GM19099 (cell line): ENCODE results near the gene TENM3.

Source experiments
- POLR2A ChIP-seq: IDR thresholded peaks from 3 replicates; pipeline ENCODE4 v1.6.1; 2011; ENCODE audit warnings: low read depth; ENCODE audit not compliant: insufficient read length; ENCODE audit errors: extremely low read depth

TENM3 gene

DNA sequence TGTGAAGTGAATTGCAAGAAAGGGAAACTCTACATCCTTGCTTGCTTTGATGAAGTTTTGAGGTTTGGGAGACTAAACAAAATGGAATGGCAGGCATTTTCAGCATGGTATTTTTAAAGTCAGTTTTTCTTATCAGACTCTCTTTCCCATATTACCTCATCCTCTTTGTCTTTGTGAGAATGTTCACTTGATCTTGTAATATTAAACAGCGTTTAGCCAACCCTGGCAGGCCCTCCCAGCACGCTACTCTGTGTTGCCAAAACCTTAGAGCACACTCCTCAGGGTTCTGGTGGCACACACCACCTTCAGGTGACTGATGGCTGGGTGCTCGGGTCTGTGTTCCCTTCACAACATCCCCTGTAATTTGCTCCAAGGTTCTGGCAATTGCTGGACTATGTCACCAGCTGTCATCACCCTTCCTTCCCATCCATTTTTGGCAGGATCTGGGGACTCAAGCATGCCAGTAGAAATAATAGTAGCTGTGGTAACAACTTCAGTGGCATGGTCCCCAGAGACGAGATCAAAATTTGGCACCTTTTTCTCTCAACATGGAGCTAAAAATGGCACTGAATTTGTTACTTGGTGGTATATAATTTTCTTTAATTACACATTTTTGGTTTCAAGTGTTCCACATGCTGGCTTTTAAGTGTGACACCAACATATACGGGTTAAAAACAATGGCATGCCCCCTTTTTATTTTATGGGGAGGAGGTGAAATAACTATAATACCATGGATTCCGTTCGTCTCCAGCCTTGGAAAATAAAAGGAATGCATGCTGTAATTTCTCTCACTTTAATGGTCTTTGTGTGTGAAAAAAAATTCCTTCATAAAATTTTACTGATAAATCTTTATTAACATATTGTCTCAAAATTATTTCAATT lies 400.8 kb downstream of the TENM3 start:
- no peak for TF ChIP-seq POLR2A

DNA sequence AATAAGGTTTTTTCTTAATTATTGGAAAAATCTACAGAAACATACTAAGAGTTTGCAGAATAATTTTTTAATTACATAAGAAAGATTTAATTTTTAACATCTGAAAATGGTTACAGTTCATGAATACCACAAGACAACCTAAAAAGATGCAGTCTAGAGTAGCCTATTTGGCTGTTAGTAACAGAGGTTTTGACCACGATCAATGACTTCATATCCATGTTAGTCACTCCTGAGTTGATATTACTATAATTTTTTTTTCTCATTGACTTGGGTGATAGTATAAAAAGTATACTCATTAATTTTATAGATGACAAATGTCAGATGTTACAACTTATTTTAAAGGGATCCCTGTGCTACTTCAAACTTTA lies 401.5 kb downstream of the TENM3 start:
- no peak for TF ChIP-seq POLR2A

DNA sequence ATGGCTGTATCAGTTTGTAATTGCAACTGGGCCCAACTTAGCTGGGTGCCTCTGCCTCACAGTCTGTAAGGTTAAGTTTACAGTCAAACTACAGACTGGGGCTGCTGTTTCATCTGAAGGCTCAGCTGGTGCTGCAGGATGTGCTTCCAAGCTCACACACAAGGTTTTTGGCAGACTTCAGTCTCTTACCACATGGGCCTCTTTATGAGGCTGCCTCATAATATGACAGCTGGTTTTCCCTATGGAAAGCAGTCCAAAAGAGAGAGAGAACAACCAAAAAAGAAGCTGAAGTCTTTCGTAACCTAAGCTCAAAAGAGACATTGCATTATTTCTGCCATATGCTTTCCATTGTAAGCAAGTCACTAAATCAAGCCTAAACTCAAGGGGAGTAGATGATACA lies 402.3 kb downstream of the TENM3 start:
- TF ChIP-seq POLR2A, result no peak

DNA sequence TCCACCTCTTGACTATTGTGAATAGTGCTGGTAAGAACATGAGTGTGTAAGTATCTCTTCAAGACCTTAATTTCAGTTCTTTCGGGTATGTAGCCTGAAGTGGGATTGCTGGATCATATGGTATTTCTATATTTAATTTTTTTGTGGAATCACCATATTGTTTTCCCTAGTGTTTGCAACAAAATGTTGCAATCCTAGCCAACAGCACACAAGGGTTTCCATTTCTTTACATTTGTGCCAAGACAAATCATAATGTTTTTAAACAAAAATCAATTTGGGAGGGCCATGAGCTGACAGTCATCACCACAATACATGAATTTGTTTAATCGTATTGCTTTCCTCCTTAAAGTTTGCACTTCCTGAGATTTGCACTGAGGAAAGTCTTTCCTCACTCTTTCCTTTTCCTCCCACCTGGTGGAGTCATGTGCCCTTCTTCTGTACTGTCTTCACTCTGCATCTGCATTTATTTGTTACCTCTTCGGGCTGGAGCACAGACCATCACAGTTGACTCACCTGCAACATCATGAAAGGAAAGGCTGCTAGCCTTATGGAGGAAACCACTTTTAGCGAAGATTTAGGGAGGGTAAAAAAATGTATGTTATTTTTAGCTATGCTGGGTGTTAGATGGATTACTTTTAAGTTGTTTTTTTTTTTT lies 404.6 kb downstream of the TENM3 start:
- TF ChIP-seq POLR2A, result no peak

DNA sequence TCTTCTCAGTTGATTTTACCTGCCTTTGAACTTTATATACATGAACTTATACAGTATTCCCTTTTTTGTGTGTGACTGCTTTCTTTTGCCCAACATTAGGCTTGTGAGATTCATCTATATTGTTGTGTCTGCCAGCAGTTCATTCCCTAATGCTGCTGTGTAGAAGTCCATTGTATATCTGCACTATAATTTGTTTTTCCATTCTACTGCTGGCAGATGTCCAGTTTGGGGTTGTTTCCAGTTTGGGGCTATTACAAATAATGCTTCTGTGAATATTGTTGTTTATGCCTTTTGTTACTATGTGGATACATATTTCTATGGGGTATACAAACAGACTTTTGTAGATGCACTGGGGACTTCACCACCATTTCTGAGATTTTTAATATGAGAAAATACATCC lies 405.6 kb downstream of the TENM3 start:
- no peak for TF ChIP-seq POLR2A

DNA sequence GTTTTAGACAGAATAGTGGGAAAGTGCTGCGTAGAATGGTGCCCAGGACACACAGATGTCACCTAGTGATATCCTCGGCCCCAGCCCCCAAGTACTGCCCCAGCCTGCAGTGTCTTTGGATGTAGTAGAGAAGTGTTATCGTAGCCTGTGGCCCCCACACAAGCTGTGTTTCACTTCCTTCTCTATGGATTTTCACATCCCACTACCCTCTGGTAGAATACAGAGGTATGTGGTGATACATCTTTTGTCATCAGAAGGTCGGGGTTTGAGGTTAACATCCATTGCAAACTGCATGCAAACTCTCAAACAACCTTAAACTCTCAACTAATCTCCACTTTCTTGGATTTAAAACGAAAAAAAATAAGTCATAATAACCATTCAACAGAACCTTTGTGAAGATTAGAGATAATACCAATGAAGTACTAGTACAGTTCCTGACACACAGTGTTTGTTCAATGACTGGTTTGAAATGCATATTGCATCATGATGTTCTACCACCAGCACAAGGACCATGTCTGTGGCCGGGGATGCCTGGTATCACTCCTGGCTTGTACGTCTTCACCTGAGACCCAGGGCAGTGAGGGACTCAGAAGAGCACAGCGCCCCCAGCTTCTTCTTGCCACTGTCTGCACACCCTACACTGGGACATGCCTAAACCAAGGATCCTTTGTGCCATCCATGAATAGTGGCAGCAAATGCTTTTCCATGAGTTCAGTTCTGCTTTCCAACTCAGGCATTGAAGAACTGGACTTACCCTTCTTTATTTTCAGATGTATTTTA lies 406.7 kb downstream of the TENM3 start:
- TF ChIP-seq POLR2A, result no peak

DNA sequence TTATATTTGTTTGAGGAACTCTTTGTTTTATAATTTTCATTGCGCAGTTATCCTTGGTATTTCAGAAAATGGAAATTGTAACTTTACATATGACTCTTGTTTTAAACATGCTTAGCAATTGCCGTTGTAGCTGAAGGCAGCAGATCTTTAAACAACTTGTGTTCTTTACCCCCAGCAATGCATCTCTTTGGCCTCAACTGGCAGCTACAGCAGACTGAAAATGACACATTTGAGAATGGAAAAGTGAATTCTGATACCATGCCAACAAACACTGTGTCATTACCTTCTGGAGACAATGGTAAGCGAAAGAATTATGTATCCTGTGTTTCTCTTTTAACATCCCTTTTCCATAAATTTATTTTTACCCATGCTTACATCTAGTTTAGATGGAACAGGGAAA lies 410.4 kb downstream of the TENM3 start:
- TF ChIP-seq POLR2A, result no peak

DNA sequence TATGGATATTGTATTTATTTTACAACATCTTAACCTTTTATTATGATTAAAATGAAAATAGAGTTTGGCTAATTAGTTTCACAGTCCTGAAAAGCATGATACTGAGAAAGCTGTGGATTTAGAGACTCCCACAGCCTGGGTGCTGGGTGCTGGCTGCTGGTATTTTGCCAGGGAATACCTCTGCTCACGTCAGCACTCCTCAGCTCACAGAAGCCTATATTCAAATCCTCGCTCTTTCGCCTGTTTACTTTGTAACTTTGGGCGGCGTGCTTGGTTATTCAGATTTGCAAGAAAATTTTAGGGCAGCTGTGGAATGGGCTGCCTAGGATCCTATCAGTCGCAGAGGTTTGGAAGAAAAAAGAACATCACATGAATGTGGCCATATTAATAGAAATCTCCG lies 412.1 kb downstream of the TENM3 start:
- no peak for TF ChIP-seq POLR2A

DNA sequence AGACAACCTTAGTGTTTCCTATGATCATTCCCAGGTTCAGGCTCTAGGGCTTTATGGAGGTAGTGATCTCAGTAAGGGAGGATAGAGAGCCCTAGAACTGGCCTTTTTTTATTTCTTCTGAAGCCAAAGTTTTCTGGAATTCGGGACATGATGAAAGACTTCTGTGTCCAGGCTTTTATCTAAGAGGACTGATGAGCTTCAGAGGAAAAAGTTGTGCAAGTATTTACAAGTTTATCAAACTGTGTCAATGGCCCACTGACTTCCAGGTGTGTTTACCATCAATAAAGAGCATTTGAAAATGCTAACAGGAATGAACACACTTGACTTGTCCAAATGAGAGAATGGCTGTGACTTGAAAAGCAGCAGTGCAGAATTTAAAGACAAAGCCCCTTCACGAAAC lies 419.3 kb downstream of the TENM3 start:
- TF ChIP-seq POLR2A, result no peak

DNA sequence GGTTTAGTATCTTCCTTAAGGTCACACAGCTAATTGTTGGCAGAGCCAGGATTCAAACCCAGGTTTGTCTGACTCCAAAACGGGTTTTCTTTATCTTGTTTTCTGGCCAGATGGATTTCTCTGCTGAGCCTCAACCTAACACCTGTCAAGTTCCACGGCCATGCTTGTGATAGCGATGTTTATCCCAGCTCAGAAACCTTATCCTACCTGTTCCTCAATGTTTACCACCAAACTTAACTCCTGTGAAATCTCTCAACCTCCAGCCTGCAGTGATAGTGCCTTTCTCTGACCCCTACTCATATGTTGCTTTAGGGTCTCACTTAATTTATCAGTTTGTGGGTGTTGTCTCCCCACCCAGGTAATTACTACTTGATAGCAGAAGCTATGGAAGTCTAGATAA lies 428.0 kb downstream of the TENM3 start:
- no peak for TF ChIP-seq POLR2A

DNA sequence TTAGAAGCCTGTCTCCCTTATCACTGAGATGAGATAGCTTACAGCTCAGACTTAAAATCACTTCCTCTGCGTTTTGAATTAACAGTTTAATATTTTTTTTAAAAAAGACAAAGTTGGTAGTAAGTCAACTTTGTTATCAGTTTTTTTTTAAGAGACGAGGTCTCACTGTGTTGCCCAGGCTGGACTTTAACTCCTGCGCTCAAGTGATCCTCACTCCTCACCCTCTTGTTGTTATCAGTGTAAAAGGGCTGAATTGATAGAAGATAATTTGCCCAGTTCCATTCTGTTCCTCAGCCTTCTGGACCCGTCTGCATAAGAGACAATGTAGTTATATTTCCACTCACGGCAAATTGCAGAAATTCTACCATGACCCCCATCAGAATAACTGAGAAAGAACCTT lies 428.5 kb downstream of the TENM3 start:
- TF ChIP-seq POLR2A, result no peak

DNA sequence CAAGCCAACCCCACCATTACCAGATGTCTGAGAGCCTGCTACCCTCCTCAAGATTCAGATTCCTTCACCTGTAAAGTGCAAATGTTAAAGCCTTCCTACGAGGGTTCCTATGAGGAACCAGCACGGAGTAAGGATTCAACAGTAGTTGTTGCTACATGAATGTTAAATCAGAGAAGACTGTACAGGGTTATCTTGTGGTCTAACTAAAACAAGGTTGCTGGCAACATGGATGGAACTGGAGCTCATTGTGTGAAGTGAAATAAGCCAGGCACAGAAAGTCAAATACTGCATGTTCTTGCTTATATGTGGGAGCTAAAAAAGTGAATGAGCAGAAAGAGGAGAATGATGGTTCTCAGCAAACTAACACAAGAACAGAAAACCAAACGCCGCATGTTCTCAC lies 435.4 kb downstream of the TENM3 start:
- TF ChIP-seq POLR2A, result no peak

DNA sequence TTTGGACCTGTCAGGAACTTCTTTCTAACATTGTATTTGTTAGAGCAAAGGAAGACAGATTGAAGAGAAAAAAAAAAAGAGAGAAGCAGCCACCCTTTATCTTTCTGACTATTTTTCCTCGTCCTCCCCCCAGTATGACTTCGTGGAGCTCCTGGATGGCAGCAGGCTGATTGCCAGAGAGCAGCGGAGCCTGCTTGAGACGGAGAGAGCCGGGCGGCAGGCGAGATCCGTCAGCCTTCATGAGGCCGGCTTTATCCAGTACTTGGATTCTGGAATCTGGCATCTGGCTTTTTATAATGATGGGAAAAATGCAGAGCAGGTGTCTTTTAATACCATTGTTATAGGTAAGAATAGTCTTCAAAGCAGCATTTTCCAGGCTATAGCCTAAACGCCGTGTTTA lies 436.3 kb downstream of the TENM3 start:
- no peak for TF ChIP-seq POLR2A

DNA sequence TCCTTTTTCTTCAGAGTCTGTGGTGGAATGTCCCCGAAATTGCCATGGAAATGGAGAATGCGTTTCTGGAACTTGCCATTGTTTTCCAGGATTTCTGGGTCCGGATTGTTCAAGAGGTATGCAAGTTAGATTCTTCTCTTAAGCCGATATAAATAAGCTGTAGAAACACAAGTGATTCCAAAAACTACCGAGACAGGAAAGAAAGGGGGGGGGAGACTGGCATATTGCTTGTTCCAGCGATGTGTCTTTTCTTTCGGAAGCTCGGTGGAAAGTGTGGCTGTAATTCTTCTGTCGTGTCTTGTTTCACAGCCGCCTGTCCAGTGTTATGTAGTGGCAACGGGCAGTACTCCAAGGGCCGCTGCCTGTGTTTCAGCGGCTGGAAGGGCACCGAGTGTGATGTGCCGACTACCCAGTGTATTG lies 437.0 kb downstream of the TENM3 start:
- TF ChIP-seq POLR2A, result no peak

DNA sequence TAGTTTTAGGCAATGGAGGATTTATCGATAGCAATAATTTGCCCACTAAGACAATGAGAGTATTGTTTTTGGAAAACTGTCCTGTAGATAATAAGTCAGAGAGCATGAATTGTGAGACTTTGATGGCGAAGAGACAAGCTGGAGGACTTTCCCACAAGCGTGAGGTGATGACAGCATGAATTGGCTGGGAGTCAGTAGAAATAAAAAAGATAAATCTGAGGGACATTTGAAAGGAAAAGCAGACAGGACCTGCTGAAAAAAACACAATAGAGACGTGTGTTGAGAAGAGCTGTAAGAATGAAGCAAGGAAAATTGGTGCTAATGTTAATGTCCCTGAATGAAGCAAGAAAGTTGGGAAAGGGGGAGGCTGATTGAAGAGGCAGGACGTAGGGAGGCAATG lies 440.5 kb downstream of the TENM3 start:
- no peak for TF ChIP-seq POLR2A

DNA sequence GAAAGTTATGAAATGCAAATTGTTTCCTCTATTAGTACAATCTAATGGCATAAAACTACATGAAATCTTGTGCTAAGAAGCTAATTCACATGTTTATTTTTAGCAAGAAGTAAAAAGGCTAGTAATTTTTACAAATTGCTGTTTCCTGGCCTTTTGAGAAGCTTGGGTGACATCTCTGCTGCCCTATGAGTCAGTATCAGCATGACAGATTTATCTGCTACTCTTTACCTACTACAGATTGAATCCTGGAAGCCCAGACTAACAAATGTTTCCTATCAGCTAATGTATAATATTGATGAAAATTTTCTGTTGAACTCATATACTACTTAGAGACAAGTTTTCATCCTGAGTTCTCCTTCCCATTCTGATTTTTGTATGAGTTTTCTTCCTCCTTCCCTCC lies 441.6 kb downstream of the TENM3 start:
- TF ChIP-seq POLR2A, result no peak
